ENCODE results near the gene KLHL29. TPM values are rescaled to one million over a fixed set of nuclear protein-coding genes. Genes with fewer than 3 reads are reported as not detected.

KLHL29 gene
- total and polyA plus RNA-seq, 2 experiments from 2014 or later: 1.5 to 6.5 TPM

DNA sequence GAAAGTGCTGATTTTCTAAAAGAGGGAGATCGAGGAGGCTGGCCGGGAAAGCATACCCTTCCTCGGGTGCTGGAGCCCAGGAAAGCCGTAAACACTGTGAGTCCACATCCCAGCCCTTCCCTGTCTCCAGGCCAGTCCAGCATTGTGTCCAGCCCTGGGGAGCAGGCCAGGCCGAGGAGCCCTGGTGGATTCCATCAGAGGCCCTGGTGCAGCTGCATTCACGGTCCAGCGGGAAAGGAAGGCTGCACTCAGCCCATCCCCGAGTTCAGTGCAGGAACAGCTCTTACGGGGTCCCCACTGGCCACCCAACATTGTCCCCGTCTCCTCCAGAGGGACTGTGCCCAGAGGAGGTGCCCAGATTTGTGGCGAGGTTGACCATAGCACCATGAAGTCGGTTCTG is 218.6 kb downstream of the KLHL29 start:
- TF ChIP-seq, protein P1, sequence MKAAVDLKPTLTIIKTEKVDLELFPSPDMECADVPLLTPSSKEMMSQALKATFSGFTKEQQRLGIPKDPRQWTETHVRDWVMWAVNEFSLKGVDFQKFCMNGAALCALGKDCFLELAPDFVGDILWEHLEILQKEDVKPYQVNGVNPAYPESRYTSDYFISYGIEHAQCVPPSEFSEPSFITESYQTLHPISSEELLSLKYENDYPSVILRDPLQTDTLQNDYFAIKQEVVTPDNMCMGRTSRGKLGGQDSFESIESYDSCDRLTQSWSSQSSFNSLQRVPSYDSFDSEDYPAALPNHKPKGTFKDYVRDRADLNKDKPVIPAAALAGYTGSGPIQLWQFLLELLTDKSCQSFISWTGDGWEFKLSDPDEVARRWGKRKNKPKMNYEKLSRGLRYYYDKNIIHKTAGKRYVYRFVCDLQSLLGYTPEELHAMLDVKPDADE (IDR thresholded peaks at IDR 0.05): no peak
- TF ChIP-seq JUNB (IDR thresholded peaks at IDR 0.05; ENCODE audit: unreplicated experiment) (no peak), ZNF331 (CRISPR knock-in tag; IDR thresholded peaks at IDR 0.05; ENCODE audit: low read depth) (no peak), STAT1 (IDR thresholded peaks at IDR 0.05; ENCODE audit: unreplicated experiment) (no peak), CREB1 (CRISPR knock-in tag; IDR thresholded peaks at IDR 0.05; ENCODE audit: low read depth) (no peak), NANOG (IDR thresholded peaks at IDR 0.05; ENCODE audit: borderline replicate concordance) (no peak), EZH2 (IDR thresholded peaks at IDR 0.05; ENCODE audit: low read depth, unreplicated experiment) (no peak), ZNF114 (CRISPR knock-in tag; IDR thresholded peaks at IDR 0.05) (no peak), POLR2AphosphoS5 (IDR thresholded peaks at IDR 0.05; ENCODE audit: low read depth) (no peak), EZH2phosphoT487 (IDR thresholded peaks at IDR 0.05; ENCODE audit: unreplicated experiment) (no peak)
- TF ChIP-seq, protein P2, sequence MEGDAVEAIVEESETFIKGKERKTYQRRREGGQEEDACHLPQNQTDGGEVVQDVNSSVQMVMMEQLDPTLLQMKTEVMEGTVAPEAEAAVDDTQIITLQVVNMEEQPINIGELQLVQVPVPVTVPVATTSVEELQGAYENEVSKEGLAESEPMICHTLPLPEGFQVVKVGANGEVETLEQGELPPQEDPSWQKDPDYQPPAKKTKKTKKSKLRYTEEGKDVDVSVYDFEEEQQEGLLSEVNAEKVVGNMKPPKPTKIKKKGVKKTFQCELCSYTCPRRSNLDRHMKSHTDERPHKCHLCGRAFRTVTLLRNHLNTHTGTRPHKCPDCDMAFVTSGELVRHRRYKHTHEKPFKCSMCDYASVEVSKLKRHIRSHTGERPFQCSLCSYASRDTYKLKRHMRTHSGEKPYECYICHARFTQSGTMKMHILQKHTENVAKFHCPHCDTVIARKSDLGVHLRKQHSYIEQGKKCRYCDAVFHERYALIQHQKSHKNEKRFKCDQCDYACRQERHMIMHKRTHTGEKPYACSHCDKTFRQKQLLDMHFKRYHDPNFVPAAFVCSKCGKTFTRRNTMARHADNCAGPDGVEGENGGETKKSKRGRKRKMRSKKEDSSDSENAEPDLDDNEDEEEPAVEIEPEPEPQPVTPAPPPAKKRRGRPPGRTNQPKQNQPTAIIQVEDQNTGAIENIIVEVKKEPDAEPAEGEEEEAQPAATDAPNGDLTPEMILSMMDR (conservative IDR thresholded peaks at IDR 0.05; ENCODE audit: low read depth in 2 of 2): no peak
- TF ChIP-seq, protein P3, sequence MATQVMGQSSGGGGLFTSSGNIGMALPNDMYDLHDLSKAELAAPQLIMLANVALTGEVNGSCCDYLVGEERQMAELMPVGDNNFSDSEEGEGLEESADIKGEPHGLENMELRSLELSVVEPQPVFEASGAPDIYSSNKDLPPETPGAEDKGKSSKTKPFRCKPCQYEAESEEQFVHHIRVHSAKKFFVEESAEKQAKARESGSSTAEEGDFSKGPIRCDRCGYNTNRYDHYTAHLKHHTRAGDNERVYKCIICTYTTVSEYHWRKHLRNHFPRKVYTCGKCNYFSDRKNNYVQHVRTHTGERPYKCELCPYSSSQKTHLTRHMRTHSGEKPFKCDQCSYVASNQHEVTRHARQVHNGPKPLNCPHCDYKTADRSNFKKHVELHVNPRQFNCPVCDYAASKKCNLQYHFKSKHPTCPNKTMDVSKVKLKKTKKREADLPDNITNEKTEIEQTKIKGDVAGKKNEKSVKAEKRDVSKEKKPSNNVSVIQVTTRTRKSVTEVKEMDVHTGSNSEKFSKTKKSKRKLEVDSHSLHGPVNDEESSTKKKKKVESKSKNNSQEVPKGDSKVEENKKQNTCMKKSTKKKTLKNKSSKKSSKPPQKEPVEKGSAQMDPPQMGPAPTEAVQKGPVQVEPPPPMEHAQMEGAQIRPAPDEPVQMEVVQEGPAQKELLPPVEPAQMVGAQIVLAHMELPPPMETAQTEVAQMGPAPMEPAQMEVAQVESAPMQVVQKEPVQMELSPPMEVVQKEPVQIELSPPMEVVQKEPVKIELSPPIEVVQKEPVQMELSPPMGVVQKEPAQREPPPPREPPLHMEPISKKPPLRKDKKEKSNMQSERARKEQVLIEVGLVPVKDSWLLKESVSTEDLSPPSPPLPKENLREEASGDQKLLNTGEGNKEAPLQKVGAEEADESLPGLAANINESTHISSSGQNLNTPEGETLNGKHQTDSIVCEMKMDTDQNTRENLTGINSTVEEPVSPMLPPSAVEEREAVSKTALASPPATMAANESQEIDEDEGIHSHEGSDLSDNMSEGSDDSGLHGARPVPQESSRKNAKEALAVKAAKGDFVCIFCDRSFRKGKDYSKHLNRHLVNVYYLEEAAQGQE (IDR thresholded peaks at IDR 0.05; ENCODE audit: unreplicated experiment): no peak
- TF ChIP-seq, protein P4, sequence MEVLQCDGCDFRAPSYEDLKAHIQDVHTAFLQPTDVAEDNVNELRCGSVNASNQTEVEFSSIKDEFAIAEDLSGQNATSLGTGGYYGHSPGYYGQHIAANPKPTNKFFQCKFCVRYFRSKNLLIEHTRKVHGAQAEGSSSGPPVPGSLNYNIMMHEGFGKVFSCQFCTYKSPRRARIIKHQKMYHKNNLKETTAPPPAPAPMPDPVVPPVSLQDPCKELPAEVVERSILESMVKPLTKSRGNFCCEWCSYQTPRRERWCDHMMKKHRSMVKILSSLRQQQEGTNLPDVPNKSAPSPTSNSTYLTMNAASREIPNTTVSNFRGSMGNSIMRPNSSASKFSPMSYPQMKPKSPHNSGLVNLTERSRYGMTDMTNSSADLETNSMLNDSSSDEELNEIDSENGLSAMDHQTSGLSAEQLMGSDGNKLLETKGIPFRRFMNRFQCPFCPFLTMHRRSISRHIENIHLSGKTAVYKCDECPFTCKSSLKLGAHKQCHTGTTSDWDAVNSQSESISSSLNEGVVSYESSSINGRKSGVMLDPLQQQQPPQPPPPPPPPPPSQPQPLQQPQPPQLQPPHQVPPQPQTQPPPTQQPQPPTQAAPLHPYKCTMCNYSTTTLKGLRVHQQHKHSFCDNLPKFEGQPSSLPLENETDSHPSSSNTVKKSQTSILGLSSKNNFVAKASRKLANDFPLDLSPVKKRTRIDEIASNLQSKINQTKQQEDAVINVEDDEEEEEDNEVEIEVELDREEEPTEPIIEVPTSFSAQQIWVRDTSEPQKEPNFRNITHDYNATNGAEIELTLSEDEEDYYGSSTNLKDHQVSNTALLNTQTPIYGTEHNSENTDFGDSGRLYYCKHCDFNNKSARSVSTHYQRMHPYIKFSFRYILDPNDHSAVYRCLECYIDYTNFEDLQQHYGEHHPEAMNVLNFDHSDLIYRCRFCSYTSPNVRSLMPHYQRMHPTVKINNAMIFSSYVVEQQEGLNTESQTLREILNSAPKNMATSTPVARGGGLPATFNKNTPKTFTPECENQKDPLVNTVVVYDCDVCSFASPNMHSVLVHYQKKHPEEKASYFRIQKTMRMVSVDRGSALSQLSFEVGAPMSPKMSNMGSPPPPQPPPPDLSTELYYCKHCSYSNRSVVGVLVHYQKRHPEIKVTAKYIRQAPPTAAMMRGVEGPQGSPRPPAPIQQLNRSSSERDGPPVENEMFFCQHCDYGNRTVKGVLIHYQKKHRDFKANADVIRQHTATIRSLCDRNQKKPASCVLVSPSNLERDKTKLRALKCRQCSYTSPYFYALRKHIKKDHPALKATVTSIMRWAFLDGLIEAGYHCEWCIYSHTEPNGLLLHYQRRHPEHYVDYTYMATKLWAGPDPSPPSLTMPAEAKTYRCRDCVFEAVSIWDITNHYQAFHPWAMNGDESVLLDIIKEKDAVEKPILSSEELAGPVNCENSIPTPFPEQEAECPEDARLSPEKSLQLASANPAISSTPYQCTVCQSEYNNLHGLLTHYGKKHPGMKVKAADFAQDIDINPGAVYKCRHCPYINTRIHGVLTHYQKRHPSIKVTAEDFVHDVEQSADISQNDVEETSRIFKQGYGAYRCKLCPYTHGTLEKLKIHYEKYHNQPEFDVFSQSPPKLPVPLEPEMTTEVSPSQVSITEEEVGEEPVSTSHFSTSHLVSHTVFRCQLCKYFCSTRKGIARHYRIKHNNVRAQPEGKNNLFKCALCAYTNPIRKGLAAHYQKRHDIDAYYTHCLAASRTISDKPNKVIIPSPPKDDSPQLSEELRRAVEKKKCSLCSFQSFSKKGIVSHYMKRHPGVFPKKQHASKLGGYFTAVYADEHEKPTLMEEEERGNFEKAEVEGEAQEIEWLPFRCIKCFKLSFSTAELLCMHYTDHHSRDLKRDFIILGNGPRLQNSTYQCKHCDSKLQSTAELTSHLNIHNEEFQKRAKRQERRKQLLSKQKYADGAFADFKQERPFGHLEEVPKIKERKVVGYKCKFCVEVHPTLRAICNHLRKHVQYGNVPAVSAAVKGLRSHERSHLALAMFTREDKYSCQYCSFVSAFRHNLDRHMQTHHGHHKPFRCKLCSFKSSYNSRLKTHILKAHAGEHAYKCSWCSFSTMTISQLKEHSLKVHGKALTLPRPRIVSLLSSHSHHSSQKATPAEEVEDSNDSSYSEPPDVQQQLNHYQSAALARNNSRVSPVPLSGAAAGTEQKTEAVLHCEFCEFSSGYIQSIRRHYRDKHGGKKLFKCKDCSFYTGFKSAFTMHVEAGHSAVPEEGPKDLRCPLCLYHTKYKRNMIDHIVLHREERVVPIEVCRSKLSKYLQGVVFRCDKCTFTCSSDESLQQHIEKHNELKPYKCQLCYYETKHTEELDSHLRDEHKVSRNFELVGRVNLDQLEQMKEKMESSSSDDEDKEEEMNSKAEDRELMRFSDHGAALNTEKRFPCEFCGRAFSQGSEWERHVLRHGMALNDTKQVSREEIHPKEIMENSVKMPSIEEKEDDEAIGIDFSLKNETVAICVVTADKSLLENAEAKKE (CRISPR knock-in tag; IDR thresholded peaks at IDR 0.05): no peak
- Mint-ChIP-seq H3K4me3 (no peak overlapping the region), H3K4me1 (peaks cover 14% of the 10 kb centered on the region), H3K36me3 (ENCODE audit: low read depth) (peaks cover 24% of the 10 kb centered on the region), H3K27me3 (ENCODE audit: insufficient read depth, low read depth, poor library complexity) (peaks cover 13% of the 10 kb centered on the region), H3K9me3 (peaks cover 20% of the 10 kb centered on the region), H3K27ac (no peak overlapping the region)
- Histone ChIP-seq H2AFZ (no peak overlapping the region), H3K4me3 (no peak overlapping the region), H3F3A (replicated peaks; ENCODE audit: low read depth) (no peaks in the 10 kb centered on the region), H3K4me1 (ENCODE audit: insufficient read depth) (peaks cover 10% of the 10 kb centered on the region; the same call in 1 of the 2 replicates), H4K20me1 (replicated peaks; ENCODE audit: insufficient read depth) (no peaks in the 10 kb centered on the region), H3K27ac (ENCODE audit: low read depth) (no peak overlapping the region), H3K27me3 (ENCODE audit: insufficient read depth) (no peaks in the 10 kb centered on the region), H3K36me3 (ENCODE audit: insufficient read depth) (no peaks in the 10 kb centered on the region), H3K9me2 (ENCODE audit: insufficient read depth) (no peaks in the 10 kb centered on the region; the same call in 1 of the 2 replicates), H3K4me2 (no peak overlapping the region), H3K79me2 (replicated peaks; ENCODE audit: insufficient read depth) (no peaks in the 10 kb centered on the region)
- no peak for ATAC-seq
- DNase-seq (ENCODE audit: low spot score): no peak
